KBM-7 (cell line): ENCODE data around the gene VPS13D.

Source experiments
- DNase-seq: peaks from one replicate; pipeline ENCODE4 v3.0.0-alpha.2; 2015
- in situ Hi-C: fragments of 300-500 bp; cut with MboI; formaldehyde crosslinking; loops from 2 replicates; pipeline ENCODE4 v1.14.3; 2020; ENCODE audit warnings: low sequenced_read_pairs, low pct_unique_long_range_greater_than_20kb, mixed read lengths

Gene VPS13D, protein sequence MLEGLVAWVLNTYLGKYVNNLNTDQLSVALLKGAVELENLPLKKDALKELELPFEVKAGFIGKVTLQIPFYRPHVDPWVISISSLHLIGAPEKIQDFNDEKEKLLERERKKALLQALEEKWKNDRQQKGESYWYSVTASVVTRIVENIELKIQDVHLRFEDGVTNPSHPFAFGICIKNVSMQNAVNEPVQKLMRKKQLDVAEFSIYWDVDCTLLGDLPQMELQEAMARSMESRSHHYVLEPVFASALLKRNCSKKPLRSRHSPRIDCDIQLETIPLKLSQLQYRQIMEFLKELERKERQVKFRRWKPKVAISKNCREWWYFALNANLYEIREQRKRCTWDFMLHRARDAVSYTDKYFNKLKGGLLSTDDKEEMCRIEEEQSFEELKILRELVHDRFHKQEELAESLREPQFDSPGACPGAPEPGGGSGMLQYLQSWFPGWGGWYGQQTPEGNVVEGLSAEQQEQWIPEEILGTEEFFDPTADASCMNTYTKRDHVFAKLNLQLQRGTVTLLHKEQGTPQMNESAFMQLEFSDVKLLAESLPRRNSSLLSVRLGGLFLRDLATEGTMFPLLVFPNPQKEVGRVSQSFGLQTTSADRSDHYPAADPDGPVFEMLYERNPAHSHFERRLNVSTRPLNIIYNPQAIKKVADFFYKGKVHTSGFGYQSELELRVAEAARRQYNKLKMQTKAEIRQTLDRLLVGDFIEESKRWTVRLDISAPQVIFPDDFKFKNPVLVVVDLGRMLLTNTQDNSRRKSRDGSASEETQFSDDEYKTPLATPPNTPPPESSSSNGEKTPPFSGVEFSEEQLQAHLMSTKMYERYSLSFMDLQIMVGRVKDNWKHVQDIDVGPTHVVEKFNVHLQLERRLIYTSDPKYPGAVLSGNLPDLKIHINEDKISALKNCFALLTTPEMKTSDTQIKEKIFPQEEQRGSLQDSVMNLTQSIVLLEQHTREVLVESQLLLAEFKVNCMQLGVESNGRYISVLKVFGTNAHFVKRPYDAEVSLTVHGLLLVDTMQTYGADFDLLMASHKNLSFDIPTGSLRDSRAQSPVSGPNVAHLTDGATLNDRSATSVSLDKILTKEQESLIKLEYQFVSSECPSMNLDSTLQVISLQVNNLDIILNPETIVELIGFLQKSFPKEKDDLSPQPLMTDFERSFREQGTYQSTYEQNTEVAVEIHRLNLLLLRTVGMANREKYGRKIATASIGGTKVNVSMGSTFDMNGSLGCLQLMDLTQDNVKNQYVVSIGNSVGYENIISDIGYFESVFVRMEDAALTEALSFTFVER (N-terminal part only)

DNA sequence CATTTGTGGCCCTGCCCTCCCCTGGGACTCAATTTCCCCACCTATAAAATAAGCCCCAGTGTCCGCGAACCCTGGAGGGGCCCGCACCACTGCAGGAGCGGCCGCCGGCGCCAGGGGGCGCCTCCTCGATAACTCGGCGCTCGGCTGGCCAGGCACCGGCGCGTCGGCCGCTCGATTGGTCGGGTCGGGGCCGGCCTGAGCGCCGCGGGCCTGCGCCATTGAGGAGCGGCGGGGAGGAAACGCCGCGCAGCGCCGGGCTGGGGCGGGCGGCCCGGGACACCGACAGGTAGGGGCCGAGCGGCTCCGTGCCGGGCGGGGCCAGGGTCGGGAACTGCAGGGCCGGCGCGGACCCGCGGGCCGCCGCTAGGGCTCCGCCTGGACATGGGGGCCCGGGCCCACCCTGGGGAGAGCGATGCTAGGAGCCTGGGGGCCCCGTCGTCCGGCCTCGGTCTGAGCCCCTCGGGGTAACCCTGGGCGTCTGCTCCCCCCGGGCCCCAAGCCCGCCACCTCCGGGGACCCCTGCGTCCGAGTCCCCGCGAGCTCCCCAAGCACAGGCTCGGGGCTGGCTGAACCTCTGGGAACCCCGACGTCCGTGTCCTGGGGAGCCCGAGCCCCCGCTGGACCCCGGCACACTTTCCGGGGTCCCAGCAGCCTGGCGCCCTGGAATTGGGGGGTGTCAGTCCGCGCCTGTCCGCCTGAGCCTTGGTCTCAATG, at the start of gene VPS13D:
Gene VPS13D, plus strand, starts transcription at position 196 of the 714 bp plus-strand sequence. CDS start 4,237 bp downstream, outside the sequence.
- peak; percentile 80 for DNase-seq
- in situ Hi-C loops = no loop called here

DNA sequence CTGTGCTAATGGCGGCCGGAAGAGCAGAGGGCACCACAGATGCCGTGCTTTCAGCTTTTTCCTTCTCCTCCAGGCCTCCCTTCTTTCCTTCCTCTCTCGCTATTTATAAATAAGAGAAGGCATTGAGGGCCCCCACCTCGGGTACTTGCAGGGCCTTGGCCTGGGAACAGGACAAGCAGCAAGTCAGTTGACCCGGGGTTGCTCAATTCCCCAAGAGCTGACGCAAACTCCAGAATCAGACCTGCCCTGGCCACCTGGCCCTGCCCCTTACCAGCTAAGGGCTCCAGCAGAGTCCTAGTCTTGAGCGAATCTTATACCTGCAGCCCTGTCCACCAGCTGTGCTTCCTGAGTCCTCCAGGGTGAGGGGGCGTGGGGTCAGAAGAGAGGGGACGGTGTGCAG, 49.5 kb upstream of the VPS13D start:
- in situ Hi-C loops = no loop called here
- DNase-seq = no peak

DNA sequence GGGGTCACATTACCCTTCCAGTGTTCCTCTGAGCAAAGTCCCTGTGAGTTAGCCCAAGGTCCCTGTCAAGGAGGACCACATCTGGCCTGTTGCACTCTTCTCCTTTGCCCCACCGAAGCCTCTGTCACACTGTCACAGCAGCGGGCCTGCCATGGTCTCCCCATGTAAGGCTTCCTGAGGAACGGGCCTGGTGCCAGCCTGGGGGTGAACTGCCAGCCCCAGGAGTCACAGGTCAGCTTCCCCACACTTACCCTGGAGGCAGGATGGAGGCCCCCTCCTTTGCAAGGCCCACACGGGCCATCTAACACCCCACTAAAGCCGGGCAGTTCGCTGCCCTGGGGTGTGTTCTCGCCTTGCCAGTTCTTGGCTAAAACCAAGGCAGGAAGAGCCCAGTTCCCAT, 48.9 kb upstream of the VPS13D start:
- no peak for DNase-seq
- in situ Hi-C loops = no loop called here

DNA sequence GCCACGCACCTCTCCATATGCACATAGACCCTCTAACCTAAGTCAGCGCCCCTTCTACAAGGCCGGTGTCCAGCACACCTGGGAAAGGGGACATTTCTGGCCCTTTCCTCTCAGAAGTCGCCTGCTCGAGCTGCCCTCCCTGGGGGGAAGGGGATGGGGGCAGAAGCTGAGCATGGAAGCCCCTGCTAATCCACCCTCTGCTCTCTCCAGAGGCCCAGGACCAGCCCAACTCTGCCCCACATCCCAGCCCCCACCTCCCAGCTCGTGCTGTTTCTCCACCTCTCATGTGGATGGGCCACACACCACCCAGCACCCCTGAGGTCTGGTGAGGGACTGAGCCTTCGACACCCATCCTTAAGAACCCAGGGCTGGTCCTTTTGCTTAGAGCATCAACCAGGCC, 48.3 kb upstream of the VPS13D start:
- in situ Hi-C loops = no loop called here
- DNase-seq = no peak

DNA sequence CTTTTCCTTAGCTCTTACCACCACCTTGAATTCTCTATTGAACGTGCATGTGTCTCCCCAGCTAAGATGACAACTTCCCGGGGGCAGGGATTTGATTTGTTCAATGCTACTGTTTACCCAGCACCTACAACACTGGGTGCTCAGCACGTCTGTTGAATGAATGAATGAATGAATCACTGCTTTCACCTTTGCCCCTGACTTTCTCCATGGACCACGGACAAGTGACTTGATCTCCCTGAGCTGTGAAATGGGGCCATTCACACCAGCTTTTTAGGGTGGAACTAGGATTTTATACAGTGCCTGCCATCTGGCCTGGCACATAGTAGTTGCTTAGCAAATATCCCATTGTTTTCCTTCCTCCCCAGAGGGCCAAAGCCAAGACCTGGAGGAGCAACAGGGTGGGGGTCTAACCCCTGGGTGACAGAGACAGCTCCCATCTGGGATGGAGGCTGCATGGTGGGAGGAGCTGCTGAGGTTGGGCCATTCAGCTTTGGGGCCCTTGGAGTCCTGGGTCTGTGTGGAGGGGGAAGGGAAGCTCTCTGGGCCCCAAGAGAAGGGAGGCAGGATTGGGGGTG, 47.3 kb upstream of the VPS13D start:
- in situ Hi-C loops = no loop called here
- DNase-seq = no peak

DNA sequence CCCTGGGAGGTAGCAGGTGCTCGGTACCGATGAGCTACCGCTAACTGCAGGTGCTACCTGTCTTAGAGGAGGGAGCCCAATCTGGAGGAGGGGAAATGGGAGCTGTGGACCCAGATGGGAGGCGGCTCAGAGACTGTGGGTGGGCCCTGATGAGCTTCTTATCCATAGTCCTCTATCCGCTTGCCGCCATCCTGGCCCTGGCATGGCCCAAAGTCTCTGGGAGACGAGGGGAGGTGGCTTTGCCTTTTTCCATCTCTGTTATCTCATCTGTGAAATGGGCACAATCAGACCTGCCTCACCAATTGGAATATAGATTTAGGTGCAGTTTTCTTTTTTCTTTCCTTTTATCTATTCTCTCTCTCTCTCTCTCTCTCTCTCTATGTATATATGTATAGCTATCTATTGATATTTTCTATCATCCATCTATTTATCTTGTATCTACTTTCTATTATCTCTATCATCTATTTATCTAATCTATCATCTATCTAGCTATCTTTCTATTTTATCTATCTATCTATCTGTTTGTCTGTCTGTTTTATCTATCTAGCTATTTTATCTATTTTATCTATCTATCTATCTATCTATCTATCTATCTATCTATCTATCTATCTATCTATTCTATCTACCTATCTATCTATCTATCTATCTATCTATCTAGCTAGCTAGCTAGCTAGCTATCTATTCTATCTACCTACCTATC, 46.6 kb upstream of the VPS13D start:
- DNase-seq = no peak
- in situ Hi-C loops = no loop called here

DNA sequence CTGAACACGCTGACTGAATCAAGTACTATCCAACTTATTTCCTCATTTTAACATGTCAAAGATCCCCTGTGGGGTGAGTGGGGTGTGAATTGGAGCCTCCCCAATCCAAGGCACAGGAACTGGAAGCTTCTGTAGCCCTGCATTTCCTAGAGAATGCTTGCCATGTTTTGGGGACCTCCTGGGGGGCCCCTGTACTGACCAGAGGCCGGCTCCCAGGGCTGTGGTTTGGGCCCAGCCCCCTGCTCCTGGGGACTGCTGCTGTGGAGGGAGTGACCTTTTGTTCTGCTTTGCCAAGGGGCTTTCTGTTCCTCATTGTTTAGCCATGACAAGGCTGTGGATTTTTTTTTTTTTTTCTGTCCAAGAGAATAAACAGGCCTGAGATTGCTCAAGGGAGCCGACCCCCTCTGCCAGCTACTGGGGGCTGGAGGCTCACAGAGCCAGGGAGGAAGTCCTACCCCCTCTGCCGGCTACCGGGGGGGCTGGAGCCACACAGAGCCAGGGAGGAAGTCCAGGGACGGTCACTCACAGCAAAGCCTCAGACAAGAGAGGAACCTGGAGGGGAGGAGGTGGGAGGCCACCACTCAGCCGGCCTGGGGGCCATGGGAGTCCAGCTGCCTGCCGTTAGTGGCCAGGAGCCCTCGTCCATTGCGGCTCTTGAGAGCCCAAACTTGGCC, 45.7 kb upstream of the VPS13D start:
- in situ Hi-C loops = no loop called here
- DNase-seq = peak; percentile 89

DNA sequence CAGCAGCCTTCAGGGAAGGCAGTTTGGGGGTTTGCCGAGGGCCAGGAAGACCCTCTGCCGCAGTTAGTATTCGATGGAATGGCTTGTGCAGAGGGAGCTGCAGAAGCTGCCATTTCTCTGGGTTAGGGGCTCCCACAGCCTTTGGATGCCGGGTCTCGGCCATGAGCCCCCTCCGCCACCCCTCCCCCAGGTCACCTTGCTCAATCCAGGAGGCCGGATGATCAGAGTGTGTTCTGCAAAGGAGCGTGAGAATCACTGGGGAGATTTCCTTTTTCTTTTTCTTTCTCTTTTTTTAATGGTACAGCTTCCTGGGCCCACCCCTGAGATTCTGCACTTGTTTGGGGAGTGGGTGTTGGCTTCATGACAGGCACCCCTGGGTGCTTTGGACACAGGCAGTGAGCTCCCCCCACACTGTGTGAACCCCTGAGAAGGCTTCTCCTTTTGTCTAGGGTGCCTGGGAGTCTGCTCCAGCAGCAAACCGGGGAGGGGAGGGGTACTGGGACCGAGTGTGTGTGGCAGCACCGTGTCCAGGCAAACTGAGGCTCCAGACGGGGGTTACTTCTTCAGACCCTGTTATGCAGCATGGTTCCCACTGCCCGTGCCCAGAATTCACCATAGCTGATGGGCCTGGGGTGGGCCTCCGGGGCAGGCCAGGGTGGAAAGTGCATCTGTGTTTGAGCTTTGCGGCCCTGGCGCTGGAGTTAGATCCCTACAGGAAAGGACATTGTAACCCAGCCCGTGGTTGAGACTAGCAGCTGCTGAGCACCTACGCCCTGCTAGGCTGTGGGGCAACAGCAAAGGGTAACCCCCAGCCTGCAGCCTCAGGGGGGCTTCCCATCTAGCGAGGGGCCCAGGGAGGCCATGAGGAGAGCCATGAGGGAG, 44.6 kb upstream of the VPS13D start:
- in situ Hi-C loops = no loop called here
- DNase-seq = no peak

DNA sequence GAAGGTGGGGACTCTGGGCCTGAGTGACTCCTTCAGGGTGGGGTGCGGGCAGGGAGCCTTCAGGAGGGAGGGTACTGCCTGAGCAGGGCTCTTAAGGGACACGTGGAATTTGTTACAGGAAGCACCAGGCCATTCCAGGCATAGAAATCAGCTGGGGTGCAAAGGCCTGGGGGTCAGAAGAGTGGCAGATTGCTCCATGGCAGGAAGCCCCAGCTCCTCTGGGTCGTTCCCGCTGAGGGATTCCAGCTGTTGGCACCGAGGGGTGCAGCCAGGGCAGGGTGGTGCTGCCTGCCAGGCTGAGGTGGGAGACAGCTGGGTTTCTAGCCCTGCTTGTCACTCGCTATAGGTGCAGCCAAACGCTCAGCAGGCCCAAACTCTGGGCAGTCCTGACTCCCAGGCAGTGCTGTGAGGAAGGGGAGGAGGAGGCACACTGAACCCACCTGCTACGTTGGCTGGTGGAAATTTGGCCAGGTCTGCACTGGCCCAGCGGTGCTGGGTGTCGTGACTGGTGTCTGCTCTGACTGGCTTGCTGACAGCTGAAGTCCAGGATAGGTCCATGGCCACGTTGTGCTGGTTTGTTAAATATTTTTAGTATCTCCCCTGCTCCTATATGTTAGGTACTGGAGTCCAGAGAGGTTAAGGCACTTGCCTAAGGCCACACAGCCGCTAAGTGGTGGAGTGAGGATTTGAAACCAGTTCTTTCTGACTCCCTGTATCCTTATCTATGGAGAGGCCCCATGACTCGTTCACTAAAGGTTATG, 43.7 kb upstream of the VPS13D start:
- DNase-seq = no peak
- in situ Hi-C loops = no loop called here

DNA sequence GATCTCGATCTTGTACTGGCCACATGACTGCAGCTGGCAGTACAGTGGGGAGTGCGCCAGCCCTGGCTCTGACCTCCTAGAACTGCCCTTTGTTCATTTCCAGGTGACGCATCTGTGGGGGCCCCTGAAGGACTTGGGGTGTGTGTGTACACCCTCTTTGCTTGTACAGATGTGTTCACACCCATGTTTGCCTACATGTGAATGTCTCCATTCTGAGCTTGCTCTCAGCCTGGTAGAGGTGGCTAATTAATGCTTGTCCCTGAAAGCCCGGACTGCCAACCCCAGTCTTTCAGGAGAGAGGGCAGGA, 43.2 kb upstream of the VPS13D start:
- in situ Hi-C loops = no loop called here
- DNase-seq = no peak

DNA sequence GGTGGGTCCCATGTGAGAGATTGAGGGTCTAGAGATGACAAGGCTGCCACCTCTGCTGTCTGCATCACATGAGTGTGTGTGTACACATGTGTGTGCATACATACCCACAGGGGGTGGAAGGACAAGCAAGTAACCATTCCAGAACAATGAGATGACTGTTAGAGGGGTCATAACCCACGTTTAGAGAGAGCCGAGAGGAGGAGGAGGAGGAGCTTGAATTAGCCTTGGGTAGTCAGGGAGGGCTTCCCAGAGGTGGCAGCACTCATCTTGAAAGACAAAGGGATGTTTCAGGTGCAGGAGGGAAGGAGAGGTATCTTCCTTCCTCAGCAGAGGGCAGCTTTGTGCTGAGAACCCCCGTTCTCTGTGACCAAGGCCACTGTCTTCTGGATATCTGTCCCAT, 41.7 kb upstream of the VPS13D start:
- in situ Hi-C loops = no loop called here
- DNase-seq = no peak

DNA sequence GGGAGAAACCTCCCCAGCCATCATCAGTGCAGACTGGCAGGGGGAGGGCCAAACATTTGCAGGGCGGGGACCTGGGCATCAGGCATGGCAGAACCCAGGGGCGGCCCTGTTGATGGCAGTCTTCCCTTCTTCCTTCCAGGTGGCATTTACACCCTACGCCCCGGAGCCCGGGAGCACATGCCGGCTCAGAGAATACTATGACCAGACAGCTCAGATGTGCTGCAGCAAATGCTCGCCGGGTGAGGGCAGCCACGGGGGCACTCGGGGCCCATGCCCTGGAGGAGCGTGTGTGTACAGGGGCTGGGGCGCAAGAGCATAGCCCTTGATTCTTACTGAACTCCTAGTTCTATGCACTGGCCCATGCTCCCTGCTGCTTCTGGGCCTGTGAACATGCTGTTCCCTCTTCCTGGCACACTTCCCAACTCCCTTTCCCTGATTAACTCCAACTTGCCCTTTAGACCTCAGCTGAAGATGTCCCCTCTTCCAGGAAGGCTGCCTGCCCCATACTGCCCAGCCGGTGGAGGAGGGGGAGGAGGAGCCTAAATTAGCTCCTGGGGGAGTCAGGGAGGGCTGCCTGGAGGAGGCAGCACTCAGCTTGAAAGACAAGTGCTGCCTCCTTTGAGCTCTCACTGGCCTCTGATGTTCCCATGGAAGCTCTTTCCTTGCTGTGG, 41.0 kb upstream of the VPS13D start:
- no peak for DNase-seq
- in situ Hi-C loops = no loop called here

DNA sequence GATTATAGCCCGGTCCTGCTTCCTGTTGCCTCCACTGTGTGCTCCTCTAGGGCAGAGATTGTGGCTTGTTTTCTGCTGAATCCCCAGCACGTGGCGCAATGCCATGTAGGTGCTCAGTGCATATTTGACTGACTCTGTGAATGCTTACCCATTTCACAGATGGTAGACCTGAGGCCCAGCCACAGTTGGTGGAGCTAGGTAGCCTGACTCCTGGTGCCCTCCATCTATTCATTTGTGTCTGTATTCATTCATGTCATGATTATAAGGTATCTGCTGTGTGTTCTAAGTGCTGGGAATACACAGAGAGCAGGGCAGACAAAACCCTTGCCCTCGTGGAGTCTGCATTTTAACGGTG, 40.5 kb upstream of the VPS13D start:
- in situ Hi-C loops = no loop called here
- DNase-seq = no peak

DNA sequence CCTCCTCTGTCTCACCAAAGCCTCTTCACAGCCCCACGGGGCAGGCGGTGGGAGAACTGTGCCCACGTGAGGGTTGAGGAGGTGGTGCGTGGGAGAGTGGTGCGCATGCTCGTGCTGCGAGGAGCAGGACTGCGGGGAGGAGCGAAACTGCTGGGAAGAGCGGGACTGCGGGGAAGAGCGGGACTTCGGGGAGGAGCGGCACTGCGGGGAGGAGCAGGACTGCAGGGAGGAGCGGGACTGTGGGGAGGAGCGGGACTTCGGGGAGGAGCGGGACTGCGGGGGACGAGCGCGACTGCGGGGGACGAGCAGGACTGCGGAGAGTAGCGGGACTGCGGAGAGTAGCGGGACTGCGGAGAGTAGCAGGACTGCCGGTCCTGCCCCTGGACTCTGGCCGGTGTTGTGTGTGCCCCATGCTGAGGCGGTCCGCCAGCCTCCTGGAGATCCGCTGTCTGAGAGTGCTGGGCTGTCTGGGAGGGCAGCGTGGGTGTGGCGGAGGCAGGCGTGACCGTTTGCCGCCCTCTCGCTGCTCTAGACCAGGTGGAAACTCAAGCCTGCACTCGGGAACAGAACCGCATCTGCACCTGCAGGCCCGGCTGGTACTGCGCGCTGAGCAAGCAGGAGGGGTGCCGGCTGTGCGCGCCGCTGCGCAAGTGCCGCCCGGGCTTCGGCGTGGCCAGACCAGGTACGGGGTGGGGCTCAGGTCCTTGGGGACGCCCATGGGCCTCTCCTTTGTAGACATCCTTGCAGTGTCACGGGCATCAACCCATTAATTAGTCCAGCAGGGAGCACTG, 38.4 kb upstream of the VPS13D start:
- DNase-seq = no peak
- in situ Hi-C loops = no loop called here

DNA sequence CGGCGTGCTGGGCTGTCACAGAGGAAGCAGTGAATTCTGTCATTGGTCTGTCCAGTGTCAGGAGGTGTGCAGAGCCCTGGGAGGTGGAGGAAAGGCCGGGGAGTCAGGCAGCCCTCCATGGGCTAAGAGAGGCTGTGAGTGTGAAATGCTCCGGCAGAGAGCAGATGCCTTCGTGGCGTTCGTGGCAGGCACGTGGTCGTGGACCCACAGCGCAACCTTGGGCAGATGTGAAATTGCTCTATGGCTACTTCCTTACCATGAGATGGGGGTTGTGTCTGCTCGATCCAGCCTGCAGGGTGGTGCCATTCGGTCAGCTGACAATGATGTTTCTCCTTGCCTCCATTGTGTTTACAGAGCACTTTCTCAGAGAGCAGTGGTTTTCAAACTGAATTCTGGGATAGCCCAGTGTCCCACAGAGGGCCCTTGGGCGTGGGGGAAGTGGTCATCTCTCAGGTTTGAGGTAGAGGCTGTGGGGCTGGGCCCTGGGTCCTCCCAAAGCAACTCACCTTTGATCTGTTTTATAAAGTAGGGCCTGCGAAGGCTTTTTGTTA, 35.1 kb upstream of the VPS13D start:
- no peak for DNase-seq
- in situ Hi-C loops = no loop called here
